BLaER1 (cell line): ENCODE results near the gene HLX.

ENCODE experiments used
- H3K27ac ChIP-seq: shearing (Covaris generic); formaldehyde crosslinking; 2 replicates; pipeline ENCODE4 v1.8.1; 2022
- H3K27me3 ChIP-seq: shearing (Covaris generic); formaldehyde crosslinking; 2 replicates; pipeline ENCODE4 v1.8.1; 2022
- H3K36me3 ChIP-seq: shearing (Covaris generic); formaldehyde crosslinking; 2 replicates; pipeline ENCODE4 v1.8.1; 2022
- H3K4me1 ChIP-seq: shearing (Covaris generic); formaldehyde crosslinking; 2 replicates; pipeline ENCODE4 v1.8.1; 2022
- H3K4me2 ChIP-seq: shearing (Covaris generic); formaldehyde crosslinking; 2 replicates; pipeline ENCODE4 v1.8.1; 2022
- H3K4me3 ChIP-seq: shearing (Covaris generic); formaldehyde crosslinking; 2 replicates; pipeline ENCODE4 v1.8.1; 2022
- H3K9ac ChIP-seq: shearing (Covaris generic); formaldehyde crosslinking; 2 replicates; pipeline ENCODE4 v1.8.1; 2022
- H3K9me3 ChIP-seq: shearing (Covaris generic); formaldehyde crosslinking; 2 replicates; pipeline ENCODE4 v1.8.1; 2022
- H4K20me1 ChIP-seq: shearing (Covaris generic); formaldehyde crosslinking; 2 replicates; pipeline ENCODE4 v1.8.1; 2022
- Cebpa-rat ChIP-seq: shearing (Covaris generic); IDR thresholded peaks from 2 replicates; pipeline ENCODE4 v1.8.1; 2022

The HLX gene

GRCh38 chr1:220880726-220881506, 1.7 kb downstream of the HLX start:
- H3K4me1 ChIP-seq = peaks cover 69% of the 10 kb centered on the region
- H3K36me3 ChIP-seq = peaks cover 33% of the 10 kb centered on the region
- TF ChIP-seq Cebpa-rat = peak; percentile 96
- peaks cover 6% of the 10 kb centered on the region; the same call in 1 of the 2 replicates for H3K9me3 ChIP-seq
- H4K20me1 ChIP-seq = 0 out of 2 replicates have a peak, but pooled peaks cover 11% of the 10 kb centered on the region
- H3K9ac ChIP-seq = peak overlapping the region; percentile 92
- H3K4me3 ChIP-seq = peak overlapping the region; percentile 83
- peaks cover 78% of the 10 kb centered on the region for H3K27me3 ChIP-seq
- H3K27ac ChIP-seq = peak overlapping the region; percentile 93
- H3K4me2 ChIP-seq = peak overlapping the region; percentile 79

DNA sequence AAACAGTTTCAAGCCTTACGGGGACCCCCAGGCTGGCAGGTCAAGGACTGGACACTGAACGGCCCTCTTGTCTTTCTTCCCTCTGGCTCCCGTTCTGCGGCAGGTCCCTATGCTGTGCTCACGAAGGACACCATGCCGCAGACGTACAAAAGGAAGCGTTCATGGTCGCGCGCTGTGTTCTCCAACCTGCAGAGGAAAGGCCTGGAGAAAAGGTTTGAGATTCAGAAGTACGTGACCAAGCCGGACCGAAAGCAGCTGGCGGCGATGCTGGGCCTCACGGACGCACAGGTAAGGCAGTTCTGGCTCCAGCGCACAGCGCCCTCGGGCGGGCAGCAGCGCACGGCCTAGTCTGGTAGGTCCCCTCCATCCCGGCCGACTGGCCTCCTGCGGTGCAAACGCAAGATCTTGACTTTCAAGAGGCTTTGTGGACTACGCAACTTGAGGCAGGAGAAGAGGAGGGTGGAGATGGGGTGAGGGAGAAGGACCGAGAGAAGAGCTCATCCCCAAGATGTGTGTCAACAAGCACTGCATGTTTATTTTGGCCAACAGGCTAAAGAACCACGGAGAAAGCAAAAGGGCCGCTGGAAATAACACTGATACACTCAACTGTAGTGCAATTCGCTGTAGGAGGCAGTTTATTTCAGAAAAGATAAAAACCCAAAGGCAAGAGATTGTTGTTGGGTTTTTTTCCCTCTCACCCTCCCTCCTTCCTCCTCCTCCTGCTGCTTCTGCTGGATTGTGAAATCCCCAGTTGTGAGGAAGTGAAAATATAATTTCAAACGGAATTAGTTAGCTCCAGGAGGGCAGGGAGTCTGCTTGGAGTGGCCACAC, 3.0 kb downstream of the HLX start:
- peaks cover 6% of the 10 kb centered on the region; the same call in 1 of the 2 replicates for H3K9me3 ChIP-seq
- peak overlapping the region; percentile 79 for H3K4me2 ChIP-seq
- peak overlapping the region; percentile 93 for H3K27ac ChIP-seq
- H4K20me1 ChIP-seq = 0 out of 2 replicates have a peak, but pooled peaks cover 11% of the 10 kb centered on the region
- H3K4me1 ChIP-seq = peaks cover 66% of the 10 kb centered on the region
- peaks cover 43% of the 10 kb centered on the region for H3K36me3 ChIP-seq
- peak overlapping the region; percentile 83 for H3K4me3 ChIP-seq
- H3K27me3 ChIP-seq = peaks cover 78% of the 10 kb centered on the region
- TF ChIP-seq Cebpa-rat = peak; percentile 77
- H3K9ac ChIP-seq = peak overlapping the region; percentile 92

DNA sequence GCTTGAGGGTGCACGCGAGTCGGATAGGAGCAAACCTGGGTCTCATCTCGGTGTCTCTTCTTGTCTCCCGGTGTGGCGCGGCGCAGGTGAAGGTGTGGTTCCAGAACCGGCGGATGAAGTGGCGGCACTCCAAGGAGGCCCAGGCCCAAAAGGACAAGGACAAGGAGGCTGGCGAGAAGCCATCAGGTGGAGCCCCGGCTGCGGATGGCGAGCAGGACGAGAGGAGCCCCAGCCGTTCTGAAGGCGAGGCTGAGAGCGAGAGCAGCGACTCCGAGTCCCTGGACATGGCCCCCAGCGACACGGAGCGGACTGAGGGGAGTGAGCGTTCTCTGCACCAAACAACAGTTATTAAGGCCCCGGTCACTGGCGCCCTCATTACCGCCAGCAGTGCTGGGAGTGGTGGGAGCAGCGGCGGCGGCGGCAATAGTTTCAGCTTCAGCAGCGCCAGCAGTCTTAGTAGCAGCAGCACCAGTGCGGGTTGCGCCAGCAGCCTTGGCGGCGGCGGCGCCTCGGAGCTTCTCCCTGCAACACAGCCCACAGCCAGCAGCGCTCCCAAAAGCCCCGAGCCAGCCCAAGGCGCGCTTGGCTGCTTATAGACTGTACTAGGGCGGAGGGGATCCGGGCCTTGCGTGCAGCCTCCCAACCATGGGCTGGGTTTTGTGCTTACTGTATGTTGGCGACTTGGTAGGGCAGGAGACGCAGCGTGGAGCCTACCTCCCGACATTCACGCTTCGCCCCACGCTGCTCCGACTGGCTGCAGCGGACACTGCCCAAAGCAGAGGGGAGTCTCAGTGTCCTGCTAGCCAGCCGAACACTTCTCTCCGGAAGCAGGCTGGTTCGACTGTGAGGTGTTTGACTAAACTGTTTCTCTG, 5.1 kb downstream of the HLX start:
- Histone ChIP-seq H3K9me3 (peaks cover 6% of the 10 kb centered on the region; the same call in 1 of the 2 replicates), H3K27ac (peak overlapping the region; percentile 93), H3K4me3 (no peak overlapping the region), H3K4me1 (peaks cover 54% of the 10 kb centered on the region), H4K20me1 (0 out of 2 replicates have a peak, but pooled peaks cover 6% of the 10 kb centered on the region), H3K9ac (no peak overlapping the region), H3K36me3 (peaks cover 43% of the 10 kb centered on the region), H3K4me2 (peak overlapping the region; percentile 79), H3K27me3 (peaks cover 78% of the 10 kb centered on the region)
- no peak for TF ChIP-seq Cebpa-rat

DNA sequence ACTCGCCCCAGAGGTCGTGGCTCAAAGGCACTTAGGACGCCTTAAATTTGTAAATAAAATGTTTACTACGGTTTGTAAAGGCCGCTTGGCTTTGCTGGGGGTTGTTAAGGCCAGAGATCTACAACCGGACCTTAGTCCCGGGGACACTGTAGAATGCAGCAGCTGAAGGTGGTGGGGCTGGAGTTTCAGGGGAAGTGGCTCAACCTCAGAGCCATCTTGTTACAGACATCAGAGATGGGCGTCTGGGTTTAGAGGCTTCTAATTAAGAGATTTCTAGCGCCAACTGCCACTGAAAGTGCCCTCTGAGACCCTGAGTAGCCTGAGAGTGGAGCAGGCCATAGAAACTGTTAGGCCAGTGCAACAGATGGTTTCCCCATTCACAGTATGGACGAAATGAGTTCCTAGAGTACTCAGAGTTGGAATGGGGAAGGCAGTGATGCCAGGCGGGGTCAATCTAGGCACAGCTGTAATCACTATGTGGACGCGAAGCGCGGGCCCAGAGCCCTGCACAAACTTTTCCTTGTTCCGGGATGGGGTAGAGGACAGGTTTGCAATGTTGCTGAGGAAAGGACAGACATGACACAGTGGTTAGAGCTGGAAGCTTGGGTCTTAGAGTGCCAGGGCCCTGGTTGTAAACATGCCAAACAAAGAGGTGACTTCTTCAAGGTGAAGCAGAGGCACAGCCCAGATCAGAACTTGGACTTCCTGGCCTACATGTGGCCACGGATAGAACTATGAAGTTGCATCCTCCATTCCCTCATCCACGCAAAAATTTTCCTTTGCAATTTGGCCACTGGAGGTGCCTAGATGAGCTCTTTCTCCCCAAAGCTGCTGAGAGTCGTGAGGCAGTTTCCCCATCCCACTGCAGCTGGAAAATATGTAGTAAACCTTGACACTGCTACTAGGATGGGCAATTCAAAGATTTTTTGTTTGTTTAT, 6.0 kb downstream of the HLX start:
- TF ChIP-seq Cebpa-rat = no peak
- Histone ChIP-seq H3K27ac (no peak overlapping the region), H3K36me3 (peaks cover 43% of the 10 kb centered on the region), H3K4me2 (no peak overlapping the region), H3K9me3 (peaks cover 6% of the 10 kb centered on the region; the same call in 1 of the 2 replicates), H3K9ac (no peak overlapping the region), H3K4me3 (no peak overlapping the region), H3K27me3 (peaks cover 74% of the 10 kb centered on the region), H3K4me1 (peaks cover 49% of the 10 kb centered on the region), H4K20me1 (0 out of 2 replicates have a peak, but pooled peaks cover 1% of the 10 kb centered on the region)

DNA sequence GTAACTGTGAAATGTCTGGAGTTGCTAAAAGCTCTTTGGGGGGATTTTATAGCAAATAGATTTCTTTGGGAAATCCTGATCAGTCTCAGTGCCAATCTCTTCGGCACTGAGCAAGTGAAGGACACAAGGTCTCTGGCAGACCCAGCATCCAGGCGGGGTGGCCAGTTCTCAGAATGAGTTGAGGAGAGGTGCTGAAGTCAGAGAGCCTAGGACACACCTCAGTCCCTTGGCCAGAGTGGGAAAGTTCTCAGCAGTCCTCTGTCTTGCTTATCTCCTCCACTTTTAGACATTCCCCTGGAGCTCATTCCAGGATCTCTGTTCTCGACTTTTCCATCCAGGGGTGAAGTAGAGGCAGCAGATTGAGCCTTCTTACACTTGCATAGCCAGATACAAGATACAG, 6.7 kb downstream of the HLX start:
- peaks cover 43% of the 10 kb centered on the region for H3K36me3 ChIP-seq
- peaks cover 67% of the 10 kb centered on the region for H3K27me3 ChIP-seq

DNA sequence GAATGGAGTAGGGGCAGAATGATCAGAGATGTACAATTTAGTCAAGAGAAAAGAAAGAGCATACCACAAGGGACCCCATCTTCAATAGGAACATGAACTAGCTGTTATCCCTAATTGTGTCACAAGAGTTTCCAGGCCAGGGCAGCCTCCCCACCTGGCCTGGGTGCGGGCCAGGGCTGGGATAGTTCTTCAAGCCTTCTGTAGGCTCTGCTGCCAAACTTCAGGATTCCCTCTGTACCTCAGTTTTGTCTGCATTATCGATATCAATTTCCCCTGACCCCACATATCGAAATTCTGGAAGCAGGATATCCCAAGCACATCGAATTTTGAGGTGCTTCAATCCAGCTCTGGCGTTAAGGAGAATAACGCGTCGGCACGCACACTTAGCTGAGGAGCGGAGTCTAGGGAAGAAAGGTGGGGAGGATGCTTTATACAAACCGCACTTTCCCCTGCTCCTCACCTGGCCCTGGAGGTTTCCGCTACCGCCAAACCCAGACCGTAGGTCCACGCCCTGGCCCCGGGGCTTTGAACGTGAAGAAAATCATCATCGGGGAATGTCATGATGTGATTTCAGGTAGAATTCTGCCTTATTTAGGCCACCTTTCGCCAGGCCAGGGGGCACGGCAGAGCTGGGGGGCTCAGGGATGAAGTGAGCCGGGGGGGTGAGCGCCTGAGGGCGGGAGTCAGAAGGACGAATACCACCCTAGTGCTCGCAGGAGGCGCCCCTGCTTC, 7.4 kb downstream of the HLX start:
- peaks cover 60% of the 10 kb centered on the region for H3K27me3 ChIP-seq
- H3K36me3 ChIP-seq = peaks cover 43% of the 10 kb centered on the region
- H3K27ac ChIP-seq = no peak overlapping the region
- peaks cover 13% of the 10 kb centered on the region for H3K9me3 ChIP-seq
- H3K9ac ChIP-seq = no peak overlapping the region
- no peak overlapping the region for H3K4me3 ChIP-seq
- H3K4me1 ChIP-seq = peaks cover 41% of the 10 kb centered on the region
- no peak for TF ChIP-seq Cebpa-rat
- H4K20me1 ChIP-seq = no peaks in the 10 kb centered on the region
- peak overlapping the region; percentile 61 for H3K4me2 ChIP-seq

More for the DNA sequence above, 6.7 kb downstream of the HLX start:
- H3K9me3 ChIP-seq = peaks cover 6% of the 10 kb centered on the region
- no peak overlapping the region for H3K9ac ChIP-seq
- no peak overlapping the region for H3K4me3 ChIP-seq
- H3K4me1 ChIP-seq = peaks cover 47% of the 10 kb centered on the region
- H3K27ac ChIP-seq = no peak overlapping the region
- H3K4me2 ChIP-seq = no peak overlapping the region
- TF ChIP-seq Cebpa-rat = no peak
- no peaks in the 10 kb centered on the region for H4K20me1 ChIP-seq

DNA sequence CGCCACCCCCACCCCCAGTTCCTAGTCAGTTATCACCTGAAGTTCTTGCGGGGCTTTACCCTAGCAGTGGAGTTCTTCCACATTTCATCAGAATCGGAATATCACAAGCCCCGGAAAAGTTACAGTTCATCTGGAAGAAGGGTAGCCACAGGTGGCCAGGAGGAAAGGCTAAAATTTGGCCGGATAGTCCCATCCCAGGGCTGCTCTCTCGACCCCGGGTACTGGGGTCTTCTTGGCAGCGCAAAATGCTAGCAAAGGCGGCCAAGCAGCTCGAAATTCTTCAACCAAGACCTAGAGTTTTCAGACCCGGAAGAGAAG, 7.9 kb downstream of the HLX start:
- no peak for TF ChIP-seq Cebpa-rat
- peaks cover 60% of the 10 kb centered on the region for H3K27me3 ChIP-seq
- H3K4me2 ChIP-seq = peak overlapping the region; percentile 61
- H3K4me3 ChIP-seq = peak overlapping the region; percentile 47; the same call in 1 of the 2 replicates
- H3K9me3 ChIP-seq = peaks cover 18% of the 10 kb centered on the region
- no peak overlapping the region for H3K9ac ChIP-seq
- no peak overlapping the region for H3K27ac ChIP-seq
- no peaks in the 10 kb centered on the region for H4K20me1 ChIP-seq
- H3K36me3 ChIP-seq = peaks cover 38% of the 10 kb centered on the region
- peaks cover 36% of the 10 kb centered on the region for H3K4me1 ChIP-seq
